Neural cell (in vitro differentiated cells): Measurements from ENCODE around the gene ZNF335.

Experiments
- EZH2 ChIP-seq: fragments of 200-600, 300-800 bp; shearing (Covaris generic), sonication (generic); IDR thresholded peaks from 2 replicates; pipeline ENCODE4 v1.6.1; 2014; ENCODE audit warnings: antibody characterized with exemption, low read length, borderline replicate concordance, mild to moderate bottlenecking; ENCODE audit not compliant: insufficient read depth, poor library complexity, severe bottlenecking
- MXI1 ChIP-seq: fragments of 450-650 bp; conservative IDR thresholded peaks from 2 replicates; pipeline ENCODE4 v1.6.1; 2014; ENCODE audit warnings: antibody characterized with exemption, mild to moderate bottlenecking; ENCODE audit not compliant: poor library complexity, severe bottlenecking
- POLR2AphosphoS5 ChIP-seq: IDR thresholded peaks from 2 replicates; pipeline ENCODE4 v1.6.1; 2012
- RAD21 ChIP-seq: fragments of 450-650 bp; conservative IDR thresholded peaks from 2 replicates; pipeline ENCODE4 v1.6.1; 2014; ENCODE audit warnings: antibody characterized with exemption, mild to moderate bottlenecking, moderate library complexity
- TAF1 ChIP-seq: IDR thresholded peaks from 2 replicates; pipeline ENCODE4 v1.6.1; 2012; ENCODE audit warnings: low read depth
- TF ChIP-seq, protein P1 (sequence below): fragments of 450-650 bp; IDR thresholded peaks from 2 replicates; pipeline ENCODE4 v1.5.1; 2014; ENCODE audit warnings: antibody characterized with exemption, mild to moderate bottlenecking, moderate library complexity; ENCODE audit not compliant: poor library complexity, severe bottlenecking
- TF ChIP-seq, protein P2 (sequence below): IDR thresholded peaks from 2 replicates; pipeline ENCODE4 v1.6.1; 2012; ENCODE audit warnings: borderline replicate concordance

DNA sequence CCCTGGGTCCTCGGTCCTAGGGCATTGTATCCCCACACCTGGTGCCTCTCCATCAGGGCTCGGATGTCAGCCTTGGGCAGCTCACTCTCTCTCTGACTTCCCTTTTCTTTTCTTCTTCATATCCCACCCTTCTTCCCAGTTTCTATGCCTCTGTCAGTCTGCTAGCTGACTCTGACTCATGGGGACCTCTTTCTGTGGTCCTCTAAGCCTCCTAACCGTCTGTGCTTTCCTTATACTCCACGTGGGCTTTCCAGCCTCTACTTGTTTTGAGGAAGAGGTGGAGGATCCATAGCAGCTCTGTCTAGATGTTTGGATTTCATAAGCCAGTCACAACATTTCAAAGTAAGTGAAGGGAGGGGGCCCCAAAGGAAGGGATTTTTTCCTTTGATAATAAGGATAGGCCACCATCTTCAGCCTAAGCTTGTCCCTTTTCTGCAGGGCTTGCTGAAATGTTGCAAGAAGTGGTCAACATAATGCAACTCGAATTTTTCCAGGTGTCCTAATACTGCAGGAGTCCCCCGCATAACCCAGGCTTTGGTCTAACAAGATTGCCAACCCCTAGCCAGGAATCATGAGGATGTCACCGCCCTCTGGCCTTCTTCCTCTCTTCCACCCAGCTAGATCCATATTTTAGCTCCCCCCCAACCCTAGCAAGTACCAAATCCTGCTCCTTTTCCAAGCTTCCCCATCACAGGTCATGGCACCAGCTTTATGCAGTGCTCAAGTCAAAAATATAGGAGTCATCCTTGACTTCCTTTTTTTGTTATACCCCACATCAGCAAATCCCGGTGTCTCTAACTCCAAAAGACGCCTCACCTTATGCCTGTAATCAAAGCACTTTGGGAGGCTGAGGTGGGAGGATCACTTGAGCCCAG is 51.3 kb downstream of the ZNF335 start:
- TF ChIP-seq RAD21 (no peak), EZH2 (no peak), POLR2AphosphoS5 (no peak), TAF1 (no peak), MXI1 (no peak)
- TF ChIP-seq, protein P1, sequence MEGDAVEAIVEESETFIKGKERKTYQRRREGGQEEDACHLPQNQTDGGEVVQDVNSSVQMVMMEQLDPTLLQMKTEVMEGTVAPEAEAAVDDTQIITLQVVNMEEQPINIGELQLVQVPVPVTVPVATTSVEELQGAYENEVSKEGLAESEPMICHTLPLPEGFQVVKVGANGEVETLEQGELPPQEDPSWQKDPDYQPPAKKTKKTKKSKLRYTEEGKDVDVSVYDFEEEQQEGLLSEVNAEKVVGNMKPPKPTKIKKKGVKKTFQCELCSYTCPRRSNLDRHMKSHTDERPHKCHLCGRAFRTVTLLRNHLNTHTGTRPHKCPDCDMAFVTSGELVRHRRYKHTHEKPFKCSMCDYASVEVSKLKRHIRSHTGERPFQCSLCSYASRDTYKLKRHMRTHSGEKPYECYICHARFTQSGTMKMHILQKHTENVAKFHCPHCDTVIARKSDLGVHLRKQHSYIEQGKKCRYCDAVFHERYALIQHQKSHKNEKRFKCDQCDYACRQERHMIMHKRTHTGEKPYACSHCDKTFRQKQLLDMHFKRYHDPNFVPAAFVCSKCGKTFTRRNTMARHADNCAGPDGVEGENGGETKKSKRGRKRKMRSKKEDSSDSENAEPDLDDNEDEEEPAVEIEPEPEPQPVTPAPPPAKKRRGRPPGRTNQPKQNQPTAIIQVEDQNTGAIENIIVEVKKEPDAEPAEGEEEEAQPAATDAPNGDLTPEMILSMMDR: no peak
- TF ChIP-seq, protein P2, sequence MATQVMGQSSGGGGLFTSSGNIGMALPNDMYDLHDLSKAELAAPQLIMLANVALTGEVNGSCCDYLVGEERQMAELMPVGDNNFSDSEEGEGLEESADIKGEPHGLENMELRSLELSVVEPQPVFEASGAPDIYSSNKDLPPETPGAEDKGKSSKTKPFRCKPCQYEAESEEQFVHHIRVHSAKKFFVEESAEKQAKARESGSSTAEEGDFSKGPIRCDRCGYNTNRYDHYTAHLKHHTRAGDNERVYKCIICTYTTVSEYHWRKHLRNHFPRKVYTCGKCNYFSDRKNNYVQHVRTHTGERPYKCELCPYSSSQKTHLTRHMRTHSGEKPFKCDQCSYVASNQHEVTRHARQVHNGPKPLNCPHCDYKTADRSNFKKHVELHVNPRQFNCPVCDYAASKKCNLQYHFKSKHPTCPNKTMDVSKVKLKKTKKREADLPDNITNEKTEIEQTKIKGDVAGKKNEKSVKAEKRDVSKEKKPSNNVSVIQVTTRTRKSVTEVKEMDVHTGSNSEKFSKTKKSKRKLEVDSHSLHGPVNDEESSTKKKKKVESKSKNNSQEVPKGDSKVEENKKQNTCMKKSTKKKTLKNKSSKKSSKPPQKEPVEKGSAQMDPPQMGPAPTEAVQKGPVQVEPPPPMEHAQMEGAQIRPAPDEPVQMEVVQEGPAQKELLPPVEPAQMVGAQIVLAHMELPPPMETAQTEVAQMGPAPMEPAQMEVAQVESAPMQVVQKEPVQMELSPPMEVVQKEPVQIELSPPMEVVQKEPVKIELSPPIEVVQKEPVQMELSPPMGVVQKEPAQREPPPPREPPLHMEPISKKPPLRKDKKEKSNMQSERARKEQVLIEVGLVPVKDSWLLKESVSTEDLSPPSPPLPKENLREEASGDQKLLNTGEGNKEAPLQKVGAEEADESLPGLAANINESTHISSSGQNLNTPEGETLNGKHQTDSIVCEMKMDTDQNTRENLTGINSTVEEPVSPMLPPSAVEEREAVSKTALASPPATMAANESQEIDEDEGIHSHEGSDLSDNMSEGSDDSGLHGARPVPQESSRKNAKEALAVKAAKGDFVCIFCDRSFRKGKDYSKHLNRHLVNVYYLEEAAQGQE: no peak
